Lung (tissue), 12 donors: Measurements from ENCODE around the gene NTF3. TPM values are rescaled to one million over a fixed set of nuclear protein-coding genes. Genes with fewer than 3 reads are reported as not detected.

Source experiments
- ATAC-seq: fragments of 200-7000 bp; cut with Tn5 transposase; one replicate; pipeline ENCODE4 v1.9.1; 2020; ENCODE audit warnings: moderate number of reproducible peaks; ENCODE audit not compliant: insufficient read depth, low FRiP score
- DNase-seq, 3 donors: peaks; one replicate each; pipeline ENCODE4 v3.0.0-alpha.2; 2013 to 2017
- H3K27ac ChIP-seq, 2 donors: one replicate each; pipeline ENCODE4 v1.5.1; 2013; ENCODE audit warnings: mild to moderate bottlenecking in 2 of 2, moderate library complexity in 2 of 2, control low read depth in 1 of 2, inconsistent platforms in 1 of 2, low read depth in 1 of 2, low read length in 1 of 2
- H3K27me3 ChIP-seq, 3 donors: one replicate each; pipeline ENCODE4 v1.5.1; 2013; ENCODE audit warnings: low read length in 2 of 3; ENCODE audit not compliant: control insufficient read depth in 3 of 3, insufficient read depth in 3 of 3
- H3K36me3 ChIP-seq, 4 donors: one replicate each; pipeline ENCODE4 v1.5.1; 2013; ENCODE audit warnings: low read length in 4 of 4, mild to moderate bottlenecking in 1 of 4, moderate library complexity in 1 of 4; ENCODE audit not compliant: control insufficient read depth in 4 of 4, insufficient read depth in 4 of 4
- H3K4me1 ChIP-seq, 5 donors: one replicate each; pipeline ENCODE4 v1.5.1; 2013; ENCODE audit warnings: low read length in 5 of 5, mild to moderate bottlenecking in 2 of 5, moderate library complexity in 1 of 5; ENCODE audit not compliant: control insufficient read depth in 5 of 5, insufficient read depth in 5 of 5
- H3K4me3 ChIP-seq: one replicate; pipeline ENCODE4 v1.5.1; 2013; ENCODE audit warnings: mild to moderate bottlenecking, control low read depth, moderate library complexity
- H3K9ac ChIP-seq, 2 donors: one replicate each; pipeline ENCODE4 v1.5.1; 2013; ENCODE audit warnings: low read length in 2 of 2, control low read depth in 1 of 2; ENCODE audit not compliant: insufficient read depth in 1 of 2
- H3K9me3 ChIP-seq, 4 donors: one replicate each; pipeline ENCODE4 v1.5.1; 2013; ENCODE audit warnings: low read length in 3 of 4, mild to moderate bottlenecking in 1 of 4, moderate library complexity in 1 of 4; ENCODE audit not compliant: control insufficient read depth in 4 of 4, insufficient read depth in 3 of 4
- CTCF ChIP-seq: IDR thresholded peaks from 2 replicates; pipeline ENCODE4 v1.5.1; 2012; ENCODE audit warnings: mild to moderate bottlenecking; ENCODE audit errors: control extremely low read depth, extremely low read depth
- WGBS, 2 donors: extraction: QIAGEN DNeasy Blood & Tissue Kit; methylation state at CpG; one replicate each; pipeline ENCODE4 v1.1.7; 2013; 5-methylcytosine and 5-hydroxymethylcytosine counted together
- polyA plus RNA-seq, 2 donors: library from polyadenylated mRNA; stranded (reverse); fragments of 200-250 nt; gene quantifications; one replicate each; pipeline ENCODE4 v1.2.1, GENCODE V29; 2013
- total RNA-seq, 2 donors: library from RNA; depleted of rRNA in 1 of 2; stranded (reverse); fragments of >200 nt in 1 of 2; gene quantifications; one replicate each; pipeline ENCODE4 v1.2.1, GENCODE V29; 2014 to 2021
- donor health status: control.
- donor health status: control.
- donor health status: Bipolar disorder and iron deficiency.
- donor health status: healthy.
- donor health status: DM: yes; HTN: yes; CAD: no.

NTF3 gene
- total and polyA plus RNA-seq, 4 donors = 0.84 to 2.7 (median 1.0) TPM

GRCh38 chr12:5503774-5504173, 71.9 kb downstream of the NTF3 start:
- H3K4me1 ChIP-seq = peaks cover 0 to 18% (median 3%) of the 10 kb centered on the region in 5 donors
- peak; percentile 36 to 67 (median 47) for DNase-seq
- H3K4me3 ChIP-seq = no peak overlapping the region
- no peak for TF ChIP-seq CTCF
- H3K27ac ChIP-seq = no peak overlapping the region
- ATAC-seq = no peak
- H3K9me3 ChIP-seq = peaks cover 0 to 3% (median 0%) of the 10 kb centered on the region in 4 donors
- no peaks in the 10 kb centered on the region for H3K36me3 ChIP-seq
- no peaks in the 10 kb centered on the region for H3K27me3 ChIP-seq
- 74 to 88% methylated on average over 6 of the region's 6 CpGs for WGBS, 2 donors
- H3K9ac ChIP-seq = no peak overlapping the region

- DNase-seq (no peak), ATAC-seq (no peak)
- no peak overlapping the region for H3K4me3 ChIP-seq
- WGBS, 2 donors = 82 to 95% methylated on average over 4 of the region's 4 CpGs
- H3K9me3 ChIP-seq = peaks cover 0 to 3% (median 0%) of the 10 kb centered on the region in 4 donors
- H3K36me3 ChIP-seq = no peaks in the 10 kb centered on the region
- no peak overlapping the region for H3K9ac ChIP-seq
- H3K4me1 ChIP-seq = peaks cover 0 to 18% (median 3%) of the 10 kb centered on the region in 5 donors
- TF ChIP-seq CTCF = no peak
- no peaks in the 10 kb centered on the region for H3K27me3 ChIP-seq
- H3K27ac ChIP-seq = no peak overlapping the region
Observed at GRCh38 chr12:5505116-5505515, 73.2 kb downstream of the NTF3 start.

GRCh38 chr12:5505751-5506150, 73.8 kb downstream of the NTF3 start:
- peaks cover 0 to 18% (median 3%) of the 10 kb centered on the region in 5 donors for H3K4me1 ChIP-seq
- H3K4me3 ChIP-seq = no peak overlapping the region
- DNase-seq = no peak
- ATAC-seq = no peak
- H3K27ac ChIP-seq = no peak overlapping the region
- peaks cover 0 to 3% (median 0%) of the 10 kb centered on the region in 4 donors for H3K9me3 ChIP-seq
- WGBS, 2 donors = 79 to 82% methylated on average over 2 of the region's 2 CpGs
- TF ChIP-seq CTCF = no peak
- H3K36me3 ChIP-seq = no peaks in the 10 kb centered on the region
- H3K9ac ChIP-seq = no peak overlapping the region
- no peaks in the 10 kb centered on the region for H3K27me3 ChIP-seq

- H3K27ac ChIP-seq = no peak overlapping the region
- 91 to 92% methylated on average over 4 of the region's 4 CpGs for WGBS, 2 donors
- no peak overlapping the region for H3K4me3 ChIP-seq
- no peaks in the 10 kb centered on the region for H3K27me3 ChIP-seq
- no peak for TF ChIP-seq CTCF
- H3K36me3 ChIP-seq = no peaks in the 10 kb centered on the region
- peaks cover 0 to 3% (median 0%) of the 10 kb centered on the region in 4 donors for H3K9me3 ChIP-seq
- DNase-seq = no peak
- no peak overlapping the region for H3K9ac ChIP-seq
- H3K4me1 ChIP-seq = peaks cover 0 to 20% (median 3%) of the 10 kb centered on the region in 5 donors
- no peak for ATAC-seq
Observed at GRCh38 chr12:5506295-5506694, 74.4 kb downstream of the NTF3 start.
